Spleen (tissue), 11 donors: ENCODE measurements around the gene FCRL6. TPM values are rescaled to one million over a fixed set of nuclear protein-coding genes. Genes with fewer than 3 reads are reported as not detected.

Experiments used
- DNase-seq: peaks from one replicate; pipeline ENCODE4 v3.0.0-alpha.2; 2020
- H3K27ac ChIP-seq, 8 donors: fragments of 200-600 bp; sonication (generic) in 7 of 8; 1 replicate in 4 of 8; 2 replicates in 4 of 8; pipeline versions ENCODE4 v1.5.0 to v1.8.0; 2016 to 2021; ENCODE audit warnings: inconsistent platforms in 4 of 8, mild to moderate bottlenecking in 4 of 8, moderate library complexity in 1 of 8
- H3K27me3 ChIP-seq, 7 donors: fragments of 200-600 bp; sonication (generic) in 6 of 7; replicated peaks in 1 of 7; 1 replicate in 4 of 7; 2 replicates in 3 of 7; pipeline versions ENCODE4 v1.5.0 to v1.8.0; 2016 to 2021; ENCODE audit warnings: inconsistent platforms in 3 of 7, mild to moderate bottlenecking in 1 of 7
- H3K36me3 ChIP-seq, 6 donors: fragments of 200-600 bp; sonication (generic) in 5 of 6; 1 replicate in 4 of 6; 2 replicates in 2 of 6; pipeline versions ENCODE4 v1.5.0 to v1.8.0; 2016 to 2021; ENCODE audit warnings: inconsistent platforms in 2 of 6
- H3K4me1 ChIP-seq, 6 donors: fragments of 200-600 bp; sonication (generic) in 5 of 6; 1 replicate in 3 of 6; 2 replicates in 3 of 6; pipeline versions ENCODE4 v1.5.0 to v1.8.0; 2016 to 2021; ENCODE audit warnings: inconsistent platforms in 3 of 6
- H3K4me3 ChIP-seq, 8 donors: fragments of 200-600 bp; sonication (generic) in 7 of 8; 1 replicate in 4 of 8; 2 replicates in 4 of 8; pipeline versions ENCODE4 v1.5.0 to v1.8.0; 2016 to 2021; ENCODE audit warnings: inconsistent platforms in 4 of 8, mild to moderate bottlenecking in 4 of 8, moderate library complexity in 2 of 8
- H3K9me3 ChIP-seq, 8 donors: fragments of 200-600 bp; sonication (generic) in 7 of 8; 1 replicate in 4 of 8; 2 replicates in 4 of 8; pipeline versions ENCODE4 v1.5.0 to v1.8.0; 2016 to 2021; ENCODE audit warnings: inconsistent platforms in 4 of 8
- POLR2A ChIP-seq, 3 donors: fragments of 450-650 bp; IDR thresholded peaks; one replicate each; pipeline ENCODE4 v1.5.1; 2017; ENCODE audit warnings: antibody characterized with exemption in 3 of 3, mild to moderate bottlenecking in 1 of 3
- POLR2AphosphoS5 ChIP-seq, 3 donors: sonication (generic); formaldehyde crosslinking; IDR thresholded peaks; one replicate each; pipeline ENCODE4 v1.5.1; 2017; ENCODE audit warnings: antibody characterized with exemption in 3 of 3
- WGBS, 5 donors: extraction: QIAGEN DNeasy Blood & Tissue Kit in 3 of 5; methylation state at CpG; one replicate each; pipeline versions ENCODE4 v1.1.5 to v1.1.7; 2013 to 2018; 5-methylcytosine and 5-hydroxymethylcytosine counted together
- intact Hi-C: fragments of 100-400 bp; cut with DNase I; formaldehyde crosslinking; loops from one replicate; pipeline ENCODE4 v1.15.0; 2023; ENCODE audit warnings: low total_unique reads
- polyA plus RNA-seq, 3 donors: library from polyadenylated mRNA; stranded (reverse); fragments of 200-250 nt; gene quantifications; one replicate each; pipeline ENCODE4 v1.2.1, GENCODE V29; 2013
- total RNA-seq, 7 donors: library from RNA; depleted of rRNA in 3 of 7; stranded (reverse); fragments of >200 nt in 3 of 7; fragmentation: NEBNext Ultra II Directional in 4 of 7; extraction: Animal tissue kit (Norgen Biotek cat#: 25700) in 4 of 7; gene quantifications; one replicate each; pipeline versions ENCODE4 v1.1.0 to v1.2.1, GENCODE V29; 2016 to 2021
- TF ChIP-seq, protein P1 (sequence below), 11 experiments: fragments of 200-600 bp in 7 of 11; fragments of 450-650 bp in 4 of 11; sonication (generic) in 4 of 11; IDR thresholded peaks in 8 of 11; conservative IDR thresholded peaks in 3 of 11; 1 replicate in 7 of 11; 2 replicates in 4 of 11; pipeline versions ENCODE4 v1.4.0 to v1.8.0; 2016 to 2021; ENCODE audit warnings: antibody characterized with exemption in 11 of 11, inconsistent platforms in 4 of 11, mild to moderate bottlenecking in 1 of 11
- donor health status: healthy with polysubstance abuse.
- donor health status: DM: no; HTN: no; CAD: no; lungs with moderate emphysema.
- donor health status: DM: no; HTN: no; CAD: no.
- donor health status: Bipolar disorder and iron deficiency.
- donor health status: healthy.
- donor health status: DM: no; HTN: no; CAD: no.
- donor health status: DM: yes; HTN: yes; CAD: no.

Gene FCRL6
- total and polyA plus RNA-seq, 10 donors, result 0.52 to 24.4 (median 13.3) TPM

DNA sequence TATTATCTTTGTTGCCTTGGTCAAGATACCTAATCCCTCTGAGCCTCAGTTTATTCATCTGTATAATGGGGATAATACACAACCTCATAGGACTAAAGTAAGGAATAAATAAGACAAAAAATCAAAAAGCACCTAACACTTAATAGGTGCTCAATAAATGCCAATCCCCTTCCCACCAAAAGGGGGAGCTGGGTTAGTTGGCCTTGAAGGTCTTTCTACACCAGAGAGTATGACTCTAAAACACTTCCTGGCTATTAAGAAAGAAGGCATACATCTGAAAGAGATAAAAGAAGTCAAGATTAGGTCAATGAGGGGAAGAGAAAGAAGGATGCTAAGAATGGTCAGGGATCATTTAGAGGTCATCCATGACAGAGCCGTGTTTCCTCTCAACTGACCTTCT is 49.2 kb downstream of the FCRL6 start:
- Histone ChIP-seq H3K36me3 (no peaks in the 10 kb centered on the region), H3K27ac (no peak overlapping the region), H3K9me3 (no peaks in the 10 kb centered on the region), H3K4me3 (no peak overlapping the region), H3K4me1 (peaks cover 6 to 53% (median 33%) of the 10 kb centered on the region in 6 donors), H3K27me3 (peaks cover 0 to 19% (median 0%) of the 10 kb centered on the region in 7 donors)
- intact Hi-C loops, result no loop called here
- WGBS, 5 donors, result 51 to 83% (median 62%) methylated on average over 1 of the region's 1 CpG
- no peak for TF ChIP-seq POLR2A (IDR thresholded peaks at IDR 0.05)
- TF ChIP-seq, protein P1, sequence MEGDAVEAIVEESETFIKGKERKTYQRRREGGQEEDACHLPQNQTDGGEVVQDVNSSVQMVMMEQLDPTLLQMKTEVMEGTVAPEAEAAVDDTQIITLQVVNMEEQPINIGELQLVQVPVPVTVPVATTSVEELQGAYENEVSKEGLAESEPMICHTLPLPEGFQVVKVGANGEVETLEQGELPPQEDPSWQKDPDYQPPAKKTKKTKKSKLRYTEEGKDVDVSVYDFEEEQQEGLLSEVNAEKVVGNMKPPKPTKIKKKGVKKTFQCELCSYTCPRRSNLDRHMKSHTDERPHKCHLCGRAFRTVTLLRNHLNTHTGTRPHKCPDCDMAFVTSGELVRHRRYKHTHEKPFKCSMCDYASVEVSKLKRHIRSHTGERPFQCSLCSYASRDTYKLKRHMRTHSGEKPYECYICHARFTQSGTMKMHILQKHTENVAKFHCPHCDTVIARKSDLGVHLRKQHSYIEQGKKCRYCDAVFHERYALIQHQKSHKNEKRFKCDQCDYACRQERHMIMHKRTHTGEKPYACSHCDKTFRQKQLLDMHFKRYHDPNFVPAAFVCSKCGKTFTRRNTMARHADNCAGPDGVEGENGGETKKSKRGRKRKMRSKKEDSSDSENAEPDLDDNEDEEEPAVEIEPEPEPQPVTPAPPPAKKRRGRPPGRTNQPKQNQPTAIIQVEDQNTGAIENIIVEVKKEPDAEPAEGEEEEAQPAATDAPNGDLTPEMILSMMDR (IDR thresholded peaks at IDR 0.05 in 8 of 11, conservative IDR thresholded peaks at IDR 0.05 in 3 of 11), result no peak
- no peak for TF ChIP-seq POLR2AphosphoS5 (IDR thresholded peaks at IDR 0.05)
- DNase-seq, result no peak

DNA sequence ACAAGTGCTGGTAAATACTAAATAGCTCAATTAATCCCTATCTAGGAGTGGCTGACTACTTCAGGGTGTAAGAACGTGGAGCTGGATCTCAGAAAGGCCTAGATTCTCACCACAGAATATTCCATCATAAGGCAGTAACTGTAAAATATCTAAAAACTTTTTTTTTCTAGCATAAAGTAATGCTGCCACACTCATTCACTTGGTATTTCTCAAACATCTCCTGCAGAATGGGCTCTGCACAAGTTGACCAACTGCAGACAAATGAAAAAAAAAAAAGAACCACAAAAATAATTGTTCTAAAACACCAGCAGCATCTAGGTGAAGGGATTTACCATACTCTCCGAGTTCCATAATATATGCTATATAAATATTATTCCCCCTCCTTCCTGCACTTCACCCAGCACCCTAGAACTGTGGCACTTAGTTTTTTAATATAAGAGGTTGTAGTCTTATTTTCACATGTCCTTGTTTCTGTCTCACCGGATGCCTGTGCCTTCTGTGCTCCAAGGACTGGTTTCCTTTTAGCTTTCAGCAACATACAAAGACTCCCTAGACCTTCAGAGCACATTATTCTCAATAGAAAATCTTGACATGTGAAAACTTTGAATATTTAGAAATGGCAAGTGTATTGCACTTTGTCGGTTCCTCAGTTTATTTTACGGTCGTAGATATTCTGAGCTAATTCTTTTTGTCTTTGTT is 51.4 kb downstream of the FCRL6 start:
- Histone ChIP-seq H3K4me1 (peaks cover 6 to 53% (median 33%) of the 10 kb centered on the region in 6 donors), H3K9me3 (no peaks in the 10 kb centered on the region), H3K4me3 (peak overlapping the region; percentile 48 to 88 (median 62)), H3K36me3 (no peaks in the 10 kb centered on the region), H3K27ac (peak overlapping the region; percentile 79 to 96 (median 92)), H3K27me3 (peaks cover 0 to 19% (median 0%) of the 10 kb centered on the region in 7 donors)
- intact Hi-C loops, result no loop called here
- no peak for TF ChIP-seq POLR2A (IDR thresholded peaks at IDR 0.05)
- TF ChIP-seq, protein P1 (IDR thresholded peaks at IDR 0.05 in 8 of 11, conservative IDR thresholded peaks at IDR 0.05 in 3 of 11), result no peak
- no peak for TF ChIP-seq POLR2AphosphoS5 (IDR thresholded peaks at IDR 0.05)
- no peak for DNase-seq
- WGBS, 5 donors, result 25 to 32% (median 30%) methylated on average over 6 of the region's 6 CpGs

DNA sequence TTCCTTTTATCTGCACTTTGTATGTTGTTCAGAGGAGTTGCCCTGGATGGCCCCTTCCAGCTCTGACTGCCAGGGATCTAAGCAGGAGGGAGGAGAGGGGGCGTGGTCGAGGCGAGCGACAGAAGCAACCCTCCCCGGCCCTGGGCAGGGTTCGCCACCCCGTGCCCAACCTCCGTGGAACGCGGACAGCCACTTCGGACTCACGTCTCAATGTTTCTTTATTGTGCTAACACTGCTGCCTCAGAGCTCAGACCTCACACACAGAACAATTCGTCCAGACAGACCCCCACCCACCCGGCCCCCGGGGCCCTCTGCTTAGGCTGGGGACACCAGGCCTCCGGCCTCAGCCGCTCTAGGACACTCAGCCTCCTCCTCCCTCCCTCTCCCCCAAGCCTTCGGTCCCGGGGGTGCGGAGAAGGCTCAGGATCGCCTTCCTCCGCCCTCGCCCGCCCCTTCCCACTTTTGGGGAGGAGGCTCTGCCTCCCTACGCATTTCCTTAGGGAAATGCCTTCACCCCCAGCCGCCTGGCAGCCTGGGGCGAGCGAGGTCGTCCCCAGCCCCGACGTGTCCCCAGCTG is 52.0 kb downstream of the FCRL6 start:
- H3K4me1 ChIP-seq, result peaks cover 6 to 52% (median 33%) of the 10 kb centered on the region in 6 donors
- peak overlapping the region; percentile 79 to 96 (median 92) for H3K27ac ChIP-seq
- H3K27me3 ChIP-seq, result peaks cover 0 to 19% (median 0%) of the 10 kb centered on the region in 7 donors
- 0 to 2% (median 2%) methylated on average over 24 to 31 of the region's 31 CpGs for WGBS, 5 donors
- H3K36me3 ChIP-seq, result no peaks in the 10 kb centered on the region
- intact Hi-C loops, result no loop called here
- TF ChIP-seq POLR2A (IDR thresholded peaks at IDR 0.05), result peak in 1 of 3 donors; percentile 33
- TF ChIP-seq, protein P1 (IDR thresholded peaks at IDR 0.05 in 8 of 11, conservative IDR thresholded peaks at IDR 0.05 in 3 of 11), result no peak
- TF ChIP-seq POLR2AphosphoS5 (IDR thresholded peaks at IDR 0.05), result peak in 1 of 3 donors; percentile 20
- no peaks in the 10 kb centered on the region for H3K9me3 ChIP-seq
- DNase-seq, result peak; percentile 87
- peak overlapping the region; percentile 48 to 88 (median 62) for H3K4me3 ChIP-seq

DNA sequence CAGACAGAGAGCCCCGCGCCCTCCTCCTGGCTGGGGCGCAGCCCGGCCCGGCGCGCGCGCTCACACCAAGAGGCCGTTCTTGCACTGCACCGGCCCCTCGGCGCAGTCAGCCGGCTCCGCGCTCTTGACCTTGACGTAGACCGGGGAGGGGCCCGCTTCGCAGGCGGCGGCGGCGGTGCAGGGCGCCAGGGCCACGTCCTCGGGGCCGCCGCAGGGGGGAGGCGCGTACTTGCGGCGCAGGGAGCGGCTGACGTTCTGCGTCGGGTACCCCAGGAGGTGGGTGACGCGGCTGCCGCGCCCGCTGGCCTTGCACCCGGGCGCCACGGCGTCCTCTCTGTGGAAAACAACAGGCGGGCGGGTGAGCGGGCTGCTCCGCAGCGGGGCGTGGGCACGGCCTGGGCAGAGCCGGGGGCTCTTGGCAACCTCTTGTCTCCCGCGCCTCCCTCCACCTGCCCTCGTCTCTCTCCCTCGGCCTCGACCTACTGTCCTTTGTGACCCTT is 52.6 kb downstream of the FCRL6 start:
- Histone ChIP-seq H3K4me1 (peaks cover 6 to 46% (median 32%) of the 10 kb centered on the region in 6 donors), H3K4me3 (peak overlapping the region; percentile 48 to 88 (median 62)), H3K9me3 (no peaks in the 10 kb centered on the region), H3K27ac (peak overlapping the region; percentile 79 to 96 (median 92)), H3K27me3 (peaks cover 0 to 19% (median 0%) of the 10 kb centered on the region in 7 donors), H3K36me3 (no peaks in the 10 kb centered on the region)
- WGBS, 5 donors, result 0 to 1% (median 0%) methylated on average over 7 to 59 of the region's 59 CpGs
- TF ChIP-seq, protein P1 (IDR thresholded peaks at IDR 0.05 in 8 of 11, conservative IDR thresholded peaks at IDR 0.05 in 3 of 11), result peak in 6 of 11 experiments; percentile 21 to 38 (median 28)
- TF ChIP-seq POLR2A (IDR thresholded peaks at IDR 0.05) (peak in 1 of 3 donors; percentile 67), POLR2AphosphoS5 (IDR thresholded peaks at IDR 0.05) (peak; percentile 82 to 93 (median 89))
- DNase-seq, result peak; percentile 95
- intact Hi-C loops, result no loop called here
